Measurements from ENCODE around the gene YPEL1.

- TF ChIP-seq, protein P1, sequence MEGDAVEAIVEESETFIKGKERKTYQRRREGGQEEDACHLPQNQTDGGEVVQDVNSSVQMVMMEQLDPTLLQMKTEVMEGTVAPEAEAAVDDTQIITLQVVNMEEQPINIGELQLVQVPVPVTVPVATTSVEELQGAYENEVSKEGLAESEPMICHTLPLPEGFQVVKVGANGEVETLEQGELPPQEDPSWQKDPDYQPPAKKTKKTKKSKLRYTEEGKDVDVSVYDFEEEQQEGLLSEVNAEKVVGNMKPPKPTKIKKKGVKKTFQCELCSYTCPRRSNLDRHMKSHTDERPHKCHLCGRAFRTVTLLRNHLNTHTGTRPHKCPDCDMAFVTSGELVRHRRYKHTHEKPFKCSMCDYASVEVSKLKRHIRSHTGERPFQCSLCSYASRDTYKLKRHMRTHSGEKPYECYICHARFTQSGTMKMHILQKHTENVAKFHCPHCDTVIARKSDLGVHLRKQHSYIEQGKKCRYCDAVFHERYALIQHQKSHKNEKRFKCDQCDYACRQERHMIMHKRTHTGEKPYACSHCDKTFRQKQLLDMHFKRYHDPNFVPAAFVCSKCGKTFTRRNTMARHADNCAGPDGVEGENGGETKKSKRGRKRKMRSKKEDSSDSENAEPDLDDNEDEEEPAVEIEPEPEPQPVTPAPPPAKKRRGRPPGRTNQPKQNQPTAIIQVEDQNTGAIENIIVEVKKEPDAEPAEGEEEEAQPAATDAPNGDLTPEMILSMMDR (IDR thresholded peaks at IDR 0.05): no peak
- TF ChIP-seq POLR2A (IDR thresholded peaks at IDR 0.05) (no peak), EP300 (IDR thresholded peaks at IDR 0.05; ENCODE audit: low read depth) (no peak)
Observed at GRCh38 chr22:21738966-21739365, 3.4 kb upstream of the YPEL1 start.
